ENCODE data around the gene ANO2.

The ANO2 gene

GRCh38 chr12:5585178-5585577, 359.9 kb downstream of the ANO2 start:
- no peak for DNase-seq (ENCODE audit: low read depth, low spot score)

DNA sequence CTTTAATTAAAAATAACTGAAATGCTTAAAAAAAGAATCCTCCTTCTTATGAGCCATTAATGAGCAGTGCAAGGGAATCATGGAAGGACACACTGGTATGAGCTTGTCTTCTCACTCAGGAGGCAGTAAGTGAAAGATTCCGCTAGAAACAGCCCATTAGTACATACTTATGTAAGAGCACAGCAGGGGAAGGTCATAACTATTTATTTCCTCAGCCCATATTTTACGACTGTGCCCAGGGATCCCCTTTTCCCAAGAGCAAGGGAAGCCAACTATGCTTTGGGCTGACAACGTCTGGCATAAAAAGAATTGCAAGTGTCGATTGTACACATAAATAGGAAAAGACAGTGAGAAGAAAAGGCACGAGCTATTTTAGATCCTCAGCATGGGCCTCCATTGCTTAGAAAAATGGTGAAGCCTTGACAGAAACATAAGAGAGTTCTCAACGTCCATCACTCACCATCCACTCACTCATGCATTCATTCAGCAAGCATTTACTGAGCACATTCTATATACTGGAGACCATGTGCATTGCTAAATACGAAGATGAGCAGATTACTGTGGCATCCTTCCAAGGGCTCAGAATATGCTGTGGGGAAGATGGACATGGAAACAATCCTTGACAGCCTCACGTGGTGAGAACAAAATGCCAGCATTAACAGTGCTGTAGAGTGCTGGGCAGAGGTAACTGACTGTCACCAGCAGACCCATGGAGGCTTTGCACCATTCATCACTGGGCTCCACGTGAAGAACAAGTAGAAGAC, 360.5 kb downstream of the ANO2 start:
- no peak for DNase-seq (ENCODE audit: low read depth, low spot score)

- DNase-seq (ENCODE audit: low read depth, low spot score), result no peak
Measured at GRCh38 chr12:5582541-5582940, 362.5 kb downstream of the ANO2 start.

DNA sequence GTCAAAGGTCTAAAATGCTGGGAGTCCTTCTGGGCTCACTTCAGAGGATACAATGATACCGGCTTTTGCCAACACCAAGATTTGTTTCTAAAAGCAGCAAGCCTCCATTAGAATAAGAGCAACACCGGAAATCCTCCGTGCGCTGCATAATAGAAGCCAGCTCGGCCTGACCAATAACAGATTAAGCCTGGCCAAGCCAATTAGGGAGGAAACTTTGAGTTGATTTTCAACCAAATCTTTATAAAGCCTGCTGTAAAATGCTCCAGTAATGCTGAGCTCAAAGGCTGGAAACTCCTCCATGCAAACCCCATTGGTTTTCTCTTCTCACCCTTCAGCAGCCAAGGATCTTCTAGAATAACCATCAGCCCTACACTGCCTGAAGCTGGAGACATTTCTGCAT, 363.0 kb downstream of the ANO2 start:
- DNase-seq (ENCODE audit: low read depth, low spot score), result no peak

DNA sequence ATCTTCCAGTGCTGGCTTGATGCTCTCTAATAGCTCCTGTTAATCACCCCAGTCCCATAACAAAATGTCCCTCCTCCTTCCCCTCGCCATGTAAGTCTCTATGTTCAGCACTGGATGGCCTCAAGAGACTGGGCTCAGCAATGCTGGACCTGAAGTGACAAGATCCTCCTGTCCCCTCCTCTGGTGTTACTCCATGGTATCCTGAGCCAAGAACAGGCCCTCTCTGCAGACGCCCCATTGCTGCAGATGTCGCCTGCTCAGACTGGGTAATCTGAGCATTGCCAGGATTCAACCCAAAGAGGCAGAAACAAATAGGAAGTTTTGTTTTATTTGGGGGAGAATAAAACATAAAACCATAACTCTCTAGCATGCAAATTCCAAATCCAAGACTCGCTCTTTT, 363.4 kb downstream of the ANO2 start:
- DNase-seq (ENCODE audit: low read depth, low spot score), result no peak

DNA sequence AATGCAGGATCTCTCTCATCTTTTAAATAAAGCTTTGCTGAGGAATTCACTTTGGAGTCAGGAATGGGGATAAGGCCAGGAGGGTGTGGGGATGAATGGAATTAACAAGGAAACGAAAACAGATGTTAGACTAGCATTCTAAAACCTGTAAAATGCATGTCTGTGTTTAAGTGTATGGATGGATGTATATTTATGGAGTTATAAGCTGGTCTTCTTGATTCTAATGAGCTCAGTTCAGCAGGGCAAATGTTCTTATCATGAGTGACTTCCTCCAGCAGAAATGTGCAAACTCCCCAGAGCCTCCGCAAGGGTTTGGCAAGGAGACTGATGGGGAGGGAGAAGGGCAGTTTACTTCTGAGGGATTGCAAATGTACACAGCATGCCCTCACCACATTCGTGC, 364.0 kb downstream of the ANO2 start:
- DNase-seq (ENCODE audit: low read depth, low spot score), result no peak

GRCh38 chr12:5578775-5579174, 366.3 kb downstream of the ANO2 start:
- DNase-seq (ENCODE audit: low read depth, low spot score), result no peak

DNA sequence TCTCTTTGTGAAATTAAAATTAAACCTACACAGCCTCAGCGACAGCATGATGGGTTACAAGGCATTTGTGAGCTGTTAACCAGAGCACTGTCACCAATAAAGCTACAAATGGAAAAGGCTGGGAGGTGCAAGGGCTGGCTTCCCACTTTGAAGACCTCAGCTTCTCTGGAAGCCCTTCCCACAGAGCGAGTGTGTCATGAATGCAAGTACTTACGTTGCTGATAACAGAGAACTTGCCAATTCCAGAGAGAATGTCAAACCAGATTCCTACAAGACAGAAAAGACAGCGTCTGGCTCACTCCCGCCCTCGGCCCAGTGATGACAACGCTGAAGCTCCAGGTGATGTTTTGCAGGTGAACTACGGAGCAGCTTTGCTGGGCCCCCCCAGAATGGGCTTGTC, 367.3 kb downstream of the ANO2 start:
- DNase-seq (ENCODE audit: low read depth, low spot score), result no peak

GRCh38 chr12:5577211-5577612, 367.8 kb downstream of the ANO2 start:
- no peak for DNase-seq (ENCODE audit: low read depth, low spot score)

DNA sequence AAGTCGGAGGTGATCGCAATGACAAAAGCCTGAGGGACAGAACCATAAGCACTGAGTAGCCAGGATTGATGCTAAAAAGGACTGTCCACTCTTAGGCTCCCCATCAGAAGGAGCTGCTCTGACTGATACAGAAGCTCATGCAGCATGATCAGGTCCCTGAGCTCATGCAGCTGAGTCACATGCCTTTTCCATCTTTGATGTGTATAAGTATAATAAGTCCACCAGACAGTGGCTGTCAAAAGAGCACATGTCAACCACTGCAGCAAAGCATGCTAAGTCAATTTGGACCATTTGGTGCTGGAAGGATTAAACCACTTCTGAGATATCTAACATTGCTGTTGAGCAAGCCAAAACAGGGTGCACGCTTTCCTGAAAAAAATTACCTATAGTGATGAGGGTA, 369.1 kb downstream of the ANO2 start:
- DNase-seq (ENCODE audit: low read depth, low spot score), result no peak

GRCh38 chr12:5575232-5575631, 369.8 kb downstream of the ANO2 start:
- DNase-seq (ENCODE audit: low read depth, low spot score), result no peak

GRCh38 chr12:5573390-5573789, 371.7 kb downstream of the ANO2 start:
- no peak for DNase-seq (ENCODE audit: low read depth, low spot score)

DNA sequence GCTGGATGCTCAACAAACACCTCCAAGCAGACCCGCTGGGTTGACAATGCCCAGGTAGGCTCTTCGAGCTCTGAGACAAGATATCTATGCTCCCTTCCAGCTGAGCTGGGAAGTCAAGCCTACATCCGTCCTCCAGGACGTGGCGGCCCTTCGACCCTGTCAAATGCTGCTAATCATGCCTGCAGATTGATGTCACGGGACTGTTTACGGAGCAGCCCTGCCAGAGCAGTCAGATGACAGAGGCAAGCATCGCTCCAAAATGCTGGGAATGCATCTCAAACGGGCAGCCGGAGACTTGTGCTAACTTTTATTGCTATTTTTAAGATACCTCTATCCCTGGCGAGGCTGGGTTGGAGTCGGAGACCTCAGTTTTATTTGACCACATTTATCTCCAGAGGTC, 373.9 kb downstream of the ANO2 start:
- DNase-seq (ENCODE audit: low read depth, low spot score), result no peak

DNA sequence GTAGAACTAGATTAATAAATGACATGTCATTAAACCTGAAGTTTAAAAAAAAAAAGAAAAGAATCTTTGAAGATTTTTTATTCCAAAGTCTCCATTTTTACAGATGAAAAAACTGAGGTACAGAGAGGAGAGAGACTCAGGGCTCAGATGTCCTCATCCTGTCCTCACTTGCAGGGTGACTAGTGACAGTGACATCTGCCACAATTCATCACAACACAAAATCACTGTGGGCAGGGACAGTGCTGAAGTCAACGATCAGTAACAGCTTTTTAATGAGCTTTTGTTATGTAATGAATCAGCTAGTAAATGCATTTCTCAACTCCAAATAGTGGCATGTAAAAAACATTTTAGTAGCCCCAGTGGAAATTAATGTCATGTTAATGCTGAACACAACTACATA, 374.6 kb downstream of the ANO2 start:
- DNase-seq (ENCODE audit: low read depth, low spot score), result no peak

GRCh38 chr12:5568325-5568981, 376.6 kb downstream of the ANO2 start:
- no peak for DNase-seq (ENCODE audit: low read depth, low spot score)

DNA sequence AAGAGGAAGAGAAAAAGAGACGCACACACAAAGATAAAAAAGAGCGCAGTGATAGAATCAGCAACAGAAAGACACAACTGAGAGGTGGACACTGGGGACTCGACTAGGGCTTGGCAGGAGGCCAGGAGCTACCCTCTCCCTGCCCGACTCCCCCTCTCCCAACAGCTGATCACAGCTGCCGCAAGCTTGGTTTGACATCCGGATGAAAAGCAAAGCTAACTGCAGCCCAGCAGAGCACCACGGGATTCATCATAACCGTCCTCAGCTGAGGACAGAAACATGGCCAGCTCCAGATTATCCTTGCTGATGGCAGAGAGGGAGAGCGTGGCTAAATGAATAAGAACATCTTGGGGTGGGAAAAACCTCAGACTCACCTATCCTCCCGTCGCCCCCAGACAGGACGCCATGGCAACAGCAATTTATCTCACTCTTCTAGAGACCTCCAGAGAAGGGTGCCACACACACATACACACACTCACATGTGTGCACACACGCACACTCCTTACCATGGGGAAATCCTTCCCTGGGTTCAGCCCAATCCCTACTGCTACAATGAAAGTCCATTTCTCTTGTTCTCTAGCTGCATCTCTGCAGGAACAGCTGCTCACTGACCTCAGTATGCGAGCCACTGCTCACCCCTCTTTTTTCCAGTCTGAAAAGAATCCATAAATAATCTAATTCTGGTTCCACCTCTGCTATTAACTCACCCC, 377.9 kb downstream of the ANO2 start:
- DNase-seq (ENCODE audit: low read depth, low spot score), result no peak

- DNase-seq (ENCODE audit: low read depth, low spot score), result no peak
Measured at GRCh38 chr12:5565933-5566599, 379.0 kb downstream of the ANO2 start.

GRCh38 chr12:5562581-5562980, 382.5 kb downstream of the ANO2 start:
- DNase-seq (ENCODE audit: low read depth, low spot score), result no peak

GRCh38 chr12:5561846-5562245, 383.2 kb downstream of the ANO2 start:
- DNase-seq (ENCODE audit: low read depth, low spot score), result no peak

- no peak for DNase-seq (ENCODE audit: low read depth, low spot score)
Measured at GRCh38 chr12:5561057-5561456, 384.0 kb downstream of the ANO2 start.

- no peak for DNase-seq (ENCODE audit: low read depth, low spot score)
Measured at GRCh38 chr12:5560265-5560664, 384.8 kb downstream of the ANO2 start.

DNA sequence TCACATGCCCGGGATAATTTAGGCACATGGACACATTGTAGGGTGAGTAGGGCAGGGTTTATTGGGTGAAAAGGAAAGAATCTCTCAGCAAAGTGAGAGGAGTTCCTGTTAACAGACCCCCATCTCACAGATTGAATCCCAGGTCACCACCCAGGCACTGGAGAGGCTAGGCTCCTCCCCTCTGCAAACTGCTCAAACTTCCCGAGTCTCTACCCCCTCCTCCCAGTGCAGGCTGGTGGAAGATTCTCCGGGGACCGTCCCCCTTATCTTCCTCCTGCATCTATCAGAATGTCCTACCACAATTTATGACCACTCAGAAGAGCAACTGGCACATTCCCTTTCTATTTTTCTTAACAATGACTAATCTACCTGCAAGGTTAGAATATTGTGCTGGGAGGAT, 387.2 kb downstream of the ANO2 start:
- no peak for DNase-seq (ENCODE audit: low read depth, low spot score)

Data from smooth muscle cell of the brain vasculature (primary cell).